Adrenal gland (tissue), 5 donors: Measurements from ENCODE around the gene THUMPD3.

Experiments
- POLR2A ChIP-seq, 2 donors: fragments of 450-650 bp; IDR thresholded peaks; one replicate each; pipeline ENCODE4 v1.6.1; 2017; ENCODE audit warnings: antibody characterized with exemption in 2 of 2, mild to moderate bottlenecking in 2 of 2, moderate library complexity in 1 of 2
- TF ChIP-seq, protein P1 (sequence below), 6 experiments: fragments of 450-650 bp in 4 of 6; fragments of 200-600 bp in 2 of 6; sonication (generic) in 1 of 6; IDR thresholded peaks; 1 replicate in 5 of 6; 2 replicates in 1 of 6; pipeline versions ENCODE4 v1.5.1 to v1.8.0; 2016 to 2021; ENCODE audit warnings: antibody characterized with exemption in 6 of 6, mild to moderate bottlenecking in 2 of 6, moderate library complexity in 1 of 6
- donor health status: DM: no; HTN: no; CAD: no.

DNA sequence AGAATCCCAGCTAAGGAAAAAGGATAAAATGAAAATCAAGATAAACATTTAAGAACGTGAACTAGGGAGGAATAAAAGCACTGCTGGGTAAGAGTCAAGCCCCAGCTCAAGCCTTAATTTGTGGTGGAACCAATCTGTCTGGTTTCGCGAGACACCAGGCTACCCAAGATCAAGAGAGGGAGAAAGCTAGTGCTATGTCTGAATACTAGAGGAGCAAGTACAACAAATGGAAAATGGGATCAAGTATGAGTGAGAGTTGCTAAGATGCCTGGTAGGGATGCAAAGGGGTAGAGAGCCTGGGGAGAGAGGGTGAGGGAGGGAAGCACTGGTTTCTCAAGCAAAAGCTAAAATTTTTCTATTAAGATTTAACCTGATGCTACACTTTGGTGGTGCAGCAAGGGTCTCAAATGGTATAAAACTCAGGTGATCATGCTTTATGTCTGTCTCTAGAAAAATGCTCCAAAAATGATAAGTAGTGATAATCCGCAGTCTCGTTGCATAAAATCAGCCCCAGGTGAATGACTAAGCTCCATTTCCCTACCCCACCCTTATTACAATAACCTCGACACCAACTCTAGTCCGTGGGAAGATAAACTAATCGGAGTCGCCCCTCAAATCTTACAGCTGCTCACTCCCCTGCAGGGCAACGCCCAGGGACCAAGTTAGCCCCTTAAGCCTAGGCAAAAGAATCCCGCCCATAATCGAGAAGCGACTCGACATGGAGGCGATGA lies 32.9 kb downstream of the THUMPD3 start:
- TF ChIP-seq, protein P1, sequence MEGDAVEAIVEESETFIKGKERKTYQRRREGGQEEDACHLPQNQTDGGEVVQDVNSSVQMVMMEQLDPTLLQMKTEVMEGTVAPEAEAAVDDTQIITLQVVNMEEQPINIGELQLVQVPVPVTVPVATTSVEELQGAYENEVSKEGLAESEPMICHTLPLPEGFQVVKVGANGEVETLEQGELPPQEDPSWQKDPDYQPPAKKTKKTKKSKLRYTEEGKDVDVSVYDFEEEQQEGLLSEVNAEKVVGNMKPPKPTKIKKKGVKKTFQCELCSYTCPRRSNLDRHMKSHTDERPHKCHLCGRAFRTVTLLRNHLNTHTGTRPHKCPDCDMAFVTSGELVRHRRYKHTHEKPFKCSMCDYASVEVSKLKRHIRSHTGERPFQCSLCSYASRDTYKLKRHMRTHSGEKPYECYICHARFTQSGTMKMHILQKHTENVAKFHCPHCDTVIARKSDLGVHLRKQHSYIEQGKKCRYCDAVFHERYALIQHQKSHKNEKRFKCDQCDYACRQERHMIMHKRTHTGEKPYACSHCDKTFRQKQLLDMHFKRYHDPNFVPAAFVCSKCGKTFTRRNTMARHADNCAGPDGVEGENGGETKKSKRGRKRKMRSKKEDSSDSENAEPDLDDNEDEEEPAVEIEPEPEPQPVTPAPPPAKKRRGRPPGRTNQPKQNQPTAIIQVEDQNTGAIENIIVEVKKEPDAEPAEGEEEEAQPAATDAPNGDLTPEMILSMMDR (IDR thresholded peaks at IDR 0.05): no peak
- TF ChIP-seq POLR2A (IDR thresholded peaks at IDR 0.05): no peak
